Stimulated activated effector memory CD8-positive, alpha-beta T cell treated with anti-CD3 and anti-CD28 coated beads, Interleukin-12 subunit alpha, Interleukin-12 subunit beta, amount 100 ng/mL, for 72 hours (primary cell): ENCODE results near the gene DCAF5.
"Not testable (repeated sequence)": the region's sequence is repeated elsewhere in the genome, so short reads cannot be mapped to it uniquely, and the experiment has no call there.

Experiments used
- ATAC-seq: fragments of 150-1000 bp; cut with Tn5 transposase; 2 replicates; pipeline ENCODE4 v1.10.0; 2021
- DNase-seq, 2 donors: peaks; one replicate each; pipeline ENCODE4 v3.0.0; 2021 to 2022; ENCODE audit warnings: low spot score in 2 of 2
- H3K27ac Mint-ChIP-seq: one replicate; pipeline ENCODE4 v1.8.0; 2022; ENCODE audit warnings: mild to moderate bottlenecking, mixed read lengths
- H3K36me3 Mint-ChIP-seq: one replicate; pipeline ENCODE4 v1.8.0; 2022; ENCODE audit warnings: mild to moderate bottlenecking, mixed read lengths
- H3K4me1 Mint-ChIP-seq: one replicate; pipeline ENCODE4 v1.8.0; 2022; ENCODE audit warnings: mixed read lengths
- H3K4me3 Mint-ChIP-seq: one replicate; pipeline ENCODE4 v1.8.0; 2022; ENCODE audit warnings: mild to moderate bottlenecking, mixed read lengths
- H3K9me3 Mint-ChIP-seq: one replicate; pipeline ENCODE4 v1.8.0; 2022; ENCODE audit warnings: mixed read lengths

Gene DCAF5

GRCh38 chr14:69038455-69039287 is 114.2 kb downstream of the DCAF5 start:
- ATAC-seq (no peak), DNase-seq (no peak)
- no peaks in the 10 kb centered on the region for H3K36me3 Mint-ChIP-seq
- no peak overlapping the region for H3K4me3 Mint-ChIP-seq
- no peak overlapping the region for H3K27ac Mint-ChIP-seq
- no peaks in the 10 kb centered on the region for H3K9me3 Mint-ChIP-seq
- peaks cover 3% of the 10 kb centered on the region for H3K4me1 Mint-ChIP-seq

- no peak for DNase-seq
- H3K27ac Mint-ChIP-seq, result no peak overlapping the region
- H3K4me3 Mint-ChIP-seq, result no peak overlapping the region
- ATAC-seq, result peak; percentile 55
- H3K4me1 Mint-ChIP-seq, result no peaks in the 10 kb centered on the region
- no peaks in the 10 kb centered on the region for H3K9me3 Mint-ChIP-seq
- H3K36me3 Mint-ChIP-seq, result no peaks in the 10 kb centered on the region
Measured at GRCh38 chr14:69037790-69038454, 115.0 kb downstream of the DCAF5 start.

GRCh38 chr14:69036757-69037506 is 116.0 kb downstream of the DCAF5 start:
- Mint-ChIP-seq H3K9me3 (no peaks in the 10 kb centered on the region), H3K4me3 (no peak overlapping the region), H3K27ac (no peak overlapping the region), H3K4me1 (no peaks in the 10 kb centered on the region), H3K36me3 (no peaks in the 10 kb centered on the region)
- no peak for DNase-seq
- peak; percentile 45 for ATAC-seq

GRCh38 chr14:69034612-69035262 is 118.2 kb downstream of the DCAF5 start:
- ATAC-seq (no peak), DNase-seq (no peak)
- no peaks in the 10 kb centered on the region for H3K36me3 Mint-ChIP-seq
- H3K4me3 Mint-ChIP-seq, result no peak overlapping the region
- no peaks in the 10 kb centered on the region for H3K4me1 Mint-ChIP-seq
- no peaks in the 10 kb centered on the region for H3K9me3 Mint-ChIP-seq
- H3K27ac Mint-ChIP-seq, result no peak overlapping the region

- ATAC-seq (no peak), DNase-seq (no peak)
- Mint-ChIP-seq H3K27ac (no peak overlapping the region), H3K4me1 (no peaks in the 10 kb centered on the region), H3K9me3 (no peaks in the 10 kb centered on the region), H3K36me3 (no peaks in the 10 kb centered on the region), H3K4me3 (no peak overlapping the region)
Measured at GRCh38 chr14:69027242-69027913, 125.5 kb downstream of the DCAF5 start.

GRCh38 chr14:69023035-69023434 is 129.9 kb downstream of the DCAF5 start:
- Mint-ChIP-seq H3K27ac (no peak overlapping the region), H3K36me3 (no peaks in the 10 kb centered on the region), H3K9me3 (no peaks in the 10 kb centered on the region), H3K4me1 (no peaks in the 10 kb centered on the region), H3K4me3 (no peak overlapping the region)
- ATAC-seq, result no peak
- DNase-seq, result no peak

- not testable (repeated sequence) for H3K9me3 Mint-ChIP-seq, H3K4me3 Mint-ChIP-seq, H3K27ac Mint-ChIP-seq, H3K36me3 Mint-ChIP-seq, H3K4me1 Mint-ChIP-seq, DNase-seq, ATAC-seq
Measured at GRCh38 chr14:69022093-69022492, 130.8 kb downstream of the DCAF5 start.

- ATAC-seq (no peak), DNase-seq (no peak)
- Mint-ChIP-seq H3K36me3 (no peaks in the 10 kb centered on the region), H3K27ac (no peak overlapping the region), H3K4me1 (no peaks in the 10 kb centered on the region), H3K4me3 (no peak overlapping the region), H3K9me3 (no peaks in the 10 kb centered on the region)
Measured at GRCh38 chr14:69017706-69018105, 135.2 kb downstream of the DCAF5 start.

GRCh38 chr14:69014829-69015259 is 138.1 kb downstream of the DCAF5 start:
- Mint-ChIP-seq H3K27ac (no peak overlapping the region), H3K9me3 (no peaks in the 10 kb centered on the region), H3K4me1 (no peaks in the 10 kb centered on the region), H3K36me3 (no peaks in the 10 kb centered on the region), H3K4me3 (no peak overlapping the region)
- ATAC-seq (peak; percentile 42), DNase-seq (no peak)

- peak; percentile 26 for ATAC-seq
- Mint-ChIP-seq H3K4me1 (no peaks in the 10 kb centered on the region), H3K36me3 (no peaks in the 10 kb centered on the region), H3K27ac (no peak overlapping the region), H3K4me3 (no peak overlapping the region), H3K9me3 (no peaks in the 10 kb centered on the region)
- no peak for DNase-seq
Measured at GRCh38 chr14:69013943-69014782, 138.8 kb downstream of the DCAF5 start.

GRCh38 chr14:69012256-69012953 is 140.5 kb downstream of the DCAF5 start:
- H3K36me3 Mint-ChIP-seq, result no peaks in the 10 kb centered on the region
- H3K27ac Mint-ChIP-seq, result no peak overlapping the region
- H3K9me3 Mint-ChIP-seq, result no peaks in the 10 kb centered on the region
- no peak for DNase-seq
- no peaks in the 10 kb centered on the region for H3K4me1 Mint-ChIP-seq
- no peak overlapping the region for H3K4me3 Mint-ChIP-seq
- no peak for ATAC-seq

- H3K9me3 Mint-ChIP-seq, result no peaks in the 10 kb centered on the region
- no peak overlapping the region for H3K4me3 Mint-ChIP-seq
- no peak for DNase-seq
- H3K4me1 Mint-ChIP-seq, result peaks cover 4% of the 10 kb centered on the region
- H3K36me3 Mint-ChIP-seq, result no peaks in the 10 kb centered on the region
- no peak for ATAC-seq
- no peak overlapping the region for H3K27ac Mint-ChIP-seq
Measured at GRCh38 chr14:69010648-69011047, 142.3 kb downstream of the DCAF5 start.

GRCh38 chr14:69008421-69008884 is 144.5 kb downstream of the DCAF5 start:
- no peak overlapping the region for H3K27ac Mint-ChIP-seq
- no peaks in the 10 kb centered on the region for H3K36me3 Mint-ChIP-seq
- DNase-seq (no peak), ATAC-seq (no peak)
- peaks cover 14% of the 10 kb centered on the region for H3K4me1 Mint-ChIP-seq
- H3K9me3 Mint-ChIP-seq, result no peaks in the 10 kb centered on the region
- H3K4me3 Mint-ChIP-seq, result no peak overlapping the region
